HL-60/S4 treated with phorbol 12-myristate 13-acetate at 8.2 ng/mL for 4 days and 3 days (cell line): ENCODE data around the gene HDAC11.
"Not testable (repeated sequence)": the region's sequence is repeated elsewhere in the genome, so short reads cannot be mapped to it uniquely, and the experiment has no call there.

Source experiments
- in situ Hi-C: fragments of 300-500 bp; cut with MboI; formaldehyde crosslinking; loops from 2 replicates; pipeline ENCODE4 v1.15.0; 2022; ENCODE audit warnings: low sequenced_read_pairs

The HDAC11 gene

GRCh38 chr3:13465236-13465873 lies 14.8 kb upstream of the HDAC11 start:
- in situ Hi-C loops, result loop anchor here (25.0 kb wide), 1 partner anchor 378 kb away; no protein-coding TSS in a partner anchor

- in situ Hi-C loops, result loop anchor here (25.0 kb wide), 1 partner anchor 379 kb away; no protein-coding TSS in a partner anchor
These were observed 13.3 kb upstream of the HDAC11 start for GRCh38 chr3:13466781-13467180.

GRCh38 chr3:13470894-13471574 lies 9.1 kb upstream of the HDAC11 start:
- in situ Hi-C loops, result loop anchor here (25.0 kb wide), 1 partner anchor 384 kb away; no protein-coding TSS in a partner anchor

- in situ Hi-C loops, result loop anchor here (25.0 kb wide), 1 partner anchor 385 kb away; no protein-coding TSS in a partner anchor
These were observed 7.8 kb upstream of the HDAC11 start for GRCh38 chr3:13472286-13472685.

GRCh38 chr3:13473020-13473419 lies 7.1 kb upstream of the HDAC11 start:
- in situ Hi-C loops, result loop anchor here (25.0 kb wide), 1 partner anchor 386 kb away; no protein-coding TSS in a partner anchor

GRCh38 chr3:13474021-13474420 lies 6.1 kb upstream of the HDAC11 start:
- in situ Hi-C loops, result loop anchor here (25.0 kb wide), 1 partner anchor 387 kb away; no protein-coding TSS in a partner anchor

GRCh38 chr3:13474776-13475303 lies 5.3 kb upstream of the HDAC11 start:
- in situ Hi-C loops, result loop anchor here (25.0 kb wide), 1 partner anchor 388 kb away; no protein-coding TSS in a partner anchor

- in situ Hi-C loops, result no loop called here
These were observed 4.1 kb upstream of the HDAC11 start for GRCh38 chr3:13475871-13476590.

GRCh38 chr3:13477943-13478342 lies 2.2 kb upstream of the HDAC11 start:
- in situ Hi-C loops, result no loop called here

- in situ Hi-C loops, result no loop called here
These were observed 849 bp upstream of the HDAC11 start for GRCh38 chr3:13479332-13479581.

GRCh38 chr3:13480340-13481318 lies 523 bp downstream of the HDAC11 start:
- in situ Hi-C loops, result no loop called here

GRCh38 chr3:13482106-13482690 lies 2.1 kb downstream of the HDAC11 start:
- in situ Hi-C loops, result no loop called here

- in situ Hi-C loops, result no loop called here
These were observed 3.2 kb downstream of the HDAC11 start for GRCh38 chr3:13483286-13483685.

GRCh38 chr3:13483988-13484695 lies 4.0 kb downstream of the HDAC11 start:
- in situ Hi-C loops, result no loop called here

- in situ Hi-C loops, result no loop called here
These were observed 4.9 kb downstream of the HDAC11 start for GRCh38 chr3:13484851-13485590.

GRCh38 chr3:13485630-13486562 lies 5.8 kb downstream of the HDAC11 start:
- in situ Hi-C loops, result not testable (repeated sequence)

- in situ Hi-C loops, result no loop called here
These were observed 7.3 kb downstream of the HDAC11 start for GRCh38 chr3:13487403-13487802.
